GM20431 (cell line): ENCODE measurements around the gene CAPN5.

Experiments used
- in situ Hi-C: fragments of 300-500 bp; cut with MseI, MboI; formaldehyde crosslinking; loops from one replicate; pipeline ENCODE4 v1.15.0; 2020; ENCODE audit warnings: low sequenced_read_pairs; ENCODE audit not compliant: unreplicated experiment

Gene CAPN5

DNA sequence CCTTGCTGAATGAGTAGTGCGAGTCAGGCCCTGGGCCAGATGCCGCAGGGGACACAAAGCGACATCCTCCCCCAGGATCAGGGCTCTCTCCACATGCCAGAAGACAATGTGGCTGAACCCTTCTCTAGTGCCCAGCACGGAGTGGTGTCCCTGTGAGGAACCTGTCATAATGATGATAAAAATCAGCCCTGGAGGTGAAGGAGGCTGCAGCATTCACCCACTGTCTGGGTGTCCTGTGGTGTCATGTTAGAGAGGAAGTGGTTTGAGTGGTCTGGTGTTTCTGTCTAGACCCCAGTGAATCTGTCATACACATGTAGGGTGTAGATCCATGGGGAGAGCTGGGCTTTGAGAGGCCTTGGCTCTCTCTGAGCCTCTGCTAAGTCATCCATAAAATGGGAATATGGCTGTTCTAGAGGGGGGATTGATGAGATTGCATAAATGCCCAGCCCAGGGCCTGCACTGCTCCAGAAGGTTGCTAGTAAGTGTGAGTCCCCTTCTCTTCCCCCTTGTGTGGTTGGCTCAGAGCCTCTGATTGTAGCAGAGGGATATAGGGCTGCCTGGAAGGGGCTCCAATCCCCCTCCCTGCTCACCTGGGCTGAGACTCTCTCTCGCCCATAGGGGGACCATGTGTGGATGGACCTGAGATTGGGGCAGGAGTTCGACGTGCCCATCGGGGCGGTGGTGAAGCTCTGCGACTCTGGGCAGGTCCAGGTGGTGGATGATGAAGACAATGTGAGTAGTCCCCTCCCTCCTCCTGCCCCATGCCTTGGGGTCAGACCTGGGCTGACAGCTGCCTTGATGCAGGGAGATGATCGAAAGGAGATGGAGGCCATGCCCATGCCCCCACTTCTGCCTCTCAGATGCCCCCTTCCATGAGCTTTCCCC, 75.6 kb downstream of the CAPN5 start:
- in situ Hi-C loops: no loop called here

DNA sequence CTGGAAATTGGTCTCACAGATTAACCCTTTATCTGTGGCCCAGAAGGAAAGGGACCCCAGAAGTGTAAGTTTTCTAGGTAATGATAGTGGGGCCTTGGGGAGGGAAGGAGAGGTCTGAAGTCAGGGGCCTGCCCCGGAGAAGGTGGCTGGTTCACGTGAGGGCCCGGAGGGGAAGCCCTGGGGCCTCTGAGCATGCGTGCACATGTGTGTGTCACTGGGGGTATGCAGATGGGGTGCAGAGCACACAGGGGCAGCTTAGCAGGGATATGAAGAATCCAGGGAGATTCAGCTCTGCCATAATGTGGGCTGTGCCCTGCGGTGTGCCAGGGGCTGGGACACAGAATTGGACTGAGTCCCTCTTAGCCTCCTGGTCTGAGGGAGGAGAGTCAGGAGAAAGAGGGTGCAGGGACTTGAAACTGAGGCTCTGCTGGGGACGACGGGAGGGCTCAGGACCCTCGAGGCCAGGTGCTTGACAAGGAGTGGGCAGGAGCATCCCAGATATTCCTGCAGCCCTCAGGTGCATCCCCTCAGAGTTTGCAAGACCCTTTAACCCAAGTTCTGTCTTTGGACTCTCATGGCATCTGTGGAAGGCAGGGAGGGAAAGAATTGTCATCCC, 76.7 kb downstream of the CAPN5 start:
- in situ Hi-C loops: no loop called here

DNA sequence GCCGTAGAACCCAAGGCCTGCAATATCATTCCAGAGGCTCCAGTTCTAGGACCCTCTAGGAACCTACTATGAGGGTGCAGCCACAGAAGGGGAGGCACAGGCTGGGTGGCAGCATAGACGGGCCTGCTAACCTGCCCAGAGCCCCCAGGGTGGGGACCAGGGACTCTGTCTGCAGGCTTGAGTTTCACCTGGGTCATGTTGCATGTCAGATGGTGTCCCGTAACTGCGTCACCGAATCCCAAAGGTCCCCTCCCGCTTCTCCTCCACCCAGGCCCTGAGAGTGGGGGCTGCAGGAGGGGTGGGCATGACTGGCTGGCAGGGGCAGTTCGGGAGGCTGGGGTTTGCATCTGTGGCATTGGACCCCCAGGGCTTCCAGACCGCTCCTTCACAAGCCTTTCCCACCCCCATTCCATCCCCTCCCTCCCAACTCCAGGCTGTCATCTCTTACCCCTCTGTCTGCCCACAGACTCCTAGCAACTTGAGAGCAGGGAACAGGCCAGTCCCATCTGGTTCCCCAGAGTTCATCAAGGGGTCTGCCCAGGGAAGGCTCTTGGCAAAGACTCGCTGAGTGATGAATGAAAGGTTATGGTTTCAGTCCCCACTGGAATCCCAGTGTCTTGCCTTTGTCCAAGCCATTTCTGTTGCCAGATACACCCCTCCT, 77.6 kb downstream of the CAPN5 start:
- in situ Hi-C loops: no loop called here

DNA sequence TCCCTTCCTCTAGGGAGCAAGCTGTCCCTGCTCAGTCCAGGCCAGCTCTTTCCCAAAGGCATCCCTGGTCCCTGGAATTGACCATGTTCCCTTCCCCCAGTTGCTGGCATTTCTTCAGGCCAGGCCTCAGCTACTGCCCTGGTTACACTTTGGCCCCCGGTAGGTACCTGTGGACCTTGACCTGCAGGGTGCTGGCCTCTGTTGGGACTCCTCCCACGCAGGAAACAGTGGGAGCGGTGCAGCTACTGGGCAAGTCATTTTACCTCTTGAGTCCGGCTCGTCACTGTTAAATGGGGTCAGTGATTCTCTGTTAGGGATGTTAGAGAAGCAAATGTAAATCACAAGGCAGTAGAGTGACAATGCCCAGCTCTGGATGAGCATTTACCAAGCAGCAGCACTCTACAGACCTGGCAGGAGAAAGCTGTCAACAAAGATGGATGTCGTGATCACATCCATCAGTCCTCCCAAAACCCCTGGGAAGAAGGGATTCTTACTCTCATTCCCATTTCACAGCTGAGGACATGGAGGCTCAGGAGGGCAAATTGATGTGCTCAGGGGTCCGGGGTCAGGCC, 78.2 kb downstream of the CAPN5 start:
- in situ Hi-C loops: no loop called here

DNA sequence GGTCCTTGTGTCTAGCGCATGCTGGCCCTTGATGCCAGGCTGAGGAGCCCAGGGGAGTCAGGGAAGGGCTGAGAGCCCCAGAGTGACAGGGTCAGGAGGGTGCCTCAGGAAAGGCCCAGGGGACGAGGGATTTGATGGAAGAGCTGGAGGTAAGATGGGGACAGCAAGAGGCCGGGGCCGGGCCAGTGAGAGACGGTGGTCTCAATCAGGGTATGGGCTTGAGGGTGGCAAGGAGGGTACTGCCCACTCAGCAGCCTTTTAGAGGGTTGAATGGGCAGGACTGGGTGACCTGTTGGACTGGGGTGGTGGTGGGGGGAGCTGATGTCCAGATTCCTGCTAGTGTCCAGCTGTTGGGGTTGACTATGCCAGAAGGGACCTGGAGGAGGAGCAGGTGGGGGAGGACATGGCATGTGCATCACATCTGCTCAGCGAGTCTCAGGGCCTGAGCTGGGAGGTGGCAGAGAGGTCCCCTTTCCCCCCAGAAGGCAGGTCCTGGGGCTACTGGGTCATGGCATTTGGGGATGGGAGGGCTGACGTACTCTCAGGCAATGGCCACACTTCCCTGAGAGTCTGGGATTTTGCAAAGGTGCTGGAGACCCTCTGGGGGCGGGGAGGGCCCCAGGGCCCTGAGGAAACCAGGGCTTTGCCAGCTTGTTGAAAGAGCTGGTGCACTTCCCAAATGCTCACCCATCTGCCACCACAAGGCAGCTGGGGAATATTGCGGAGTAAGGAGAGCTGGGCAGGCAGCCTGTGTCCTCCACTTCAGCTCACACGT, 79.7 kb downstream of the CAPN5 start:
- in situ Hi-C loops: no loop called here

DNA sequence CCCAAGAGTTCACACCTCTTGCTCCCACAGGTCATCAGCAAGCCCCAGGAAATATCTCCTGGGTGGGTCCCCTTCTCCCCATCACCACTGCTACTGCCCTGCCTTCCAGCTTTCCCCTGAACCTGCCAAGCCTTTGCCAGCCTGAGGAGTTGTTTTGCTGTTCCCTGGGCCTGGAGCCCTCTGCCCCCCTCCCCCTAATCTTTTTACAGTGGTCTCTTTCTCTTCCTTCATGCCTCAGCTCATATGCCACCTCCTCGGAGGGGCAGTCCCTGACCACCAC, 80.2 kb downstream of the CAPN5 start:
- in situ Hi-C loops: no loop called here

DNA sequence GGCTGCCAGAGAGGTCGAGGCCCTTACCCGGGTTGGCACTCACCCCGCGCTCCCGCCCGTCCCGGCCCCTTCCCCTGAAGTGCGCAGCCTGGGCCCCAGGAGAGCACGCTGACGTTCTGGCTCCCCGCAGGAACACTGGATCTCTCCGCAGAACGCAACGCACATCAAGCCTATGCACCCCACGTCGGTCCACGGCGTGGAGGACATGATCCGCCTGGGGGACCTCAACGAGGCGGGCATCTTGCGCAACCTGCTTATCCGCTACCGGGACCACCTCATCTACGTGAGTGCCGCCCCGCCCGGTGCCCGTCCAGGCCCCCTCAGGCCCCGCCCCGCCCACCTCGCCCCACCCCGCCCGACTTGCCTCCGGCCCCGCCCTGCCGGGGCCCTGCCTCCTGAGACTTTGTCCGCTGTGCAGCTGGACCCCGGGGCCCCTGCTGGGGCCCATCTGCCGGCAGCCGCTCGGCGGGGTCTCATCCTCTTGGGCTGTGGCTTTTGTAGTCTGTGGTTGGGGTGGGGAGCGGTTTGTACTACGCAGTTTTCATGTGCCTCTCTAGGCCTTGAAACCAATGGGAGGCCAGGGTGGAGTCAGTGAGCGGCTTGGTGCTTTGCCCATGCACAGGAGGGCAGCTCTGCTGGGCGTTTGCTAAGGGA, 81.0 kb downstream of the CAPN5 start:
- in situ Hi-C loops: no loop called here

DNA sequence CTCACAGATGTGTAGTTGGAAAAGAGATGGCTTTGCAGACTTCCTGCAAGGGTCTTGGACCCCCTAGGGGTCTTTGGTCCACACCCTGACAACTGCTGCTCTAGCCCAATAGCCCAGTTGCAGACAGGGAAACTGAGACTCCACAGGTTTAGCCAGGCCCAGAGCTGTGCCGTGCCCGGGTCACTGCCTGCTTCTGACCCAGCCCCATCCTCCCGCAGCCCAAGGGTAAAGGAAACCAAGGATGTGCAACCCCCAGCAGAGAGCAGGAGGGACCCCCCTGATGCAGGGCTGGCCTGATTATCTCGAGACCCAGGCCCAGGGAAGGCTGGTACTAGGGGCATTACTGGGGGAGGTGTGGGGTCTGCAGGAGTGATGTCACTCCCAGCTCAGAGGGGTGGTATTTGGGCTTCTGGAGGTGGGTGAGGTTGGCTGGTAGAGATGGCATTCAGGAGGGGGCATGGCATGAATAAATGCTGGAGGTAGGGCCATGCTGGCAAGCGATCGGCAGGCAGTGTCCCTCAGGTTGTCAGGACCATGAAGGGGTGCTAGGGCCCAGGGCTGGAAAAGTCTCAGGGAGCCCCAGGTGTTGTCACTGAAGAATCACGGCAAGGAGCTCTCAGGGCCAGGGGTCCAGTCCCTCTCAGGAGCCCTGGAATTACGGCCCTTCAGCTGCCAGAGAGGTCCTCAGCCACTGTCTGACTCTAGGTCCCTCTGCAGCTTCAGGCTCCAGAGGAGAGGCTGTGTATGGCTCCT, 82.4 kb downstream of the CAPN5 start:
- in situ Hi-C loops: no loop called here

DNA sequence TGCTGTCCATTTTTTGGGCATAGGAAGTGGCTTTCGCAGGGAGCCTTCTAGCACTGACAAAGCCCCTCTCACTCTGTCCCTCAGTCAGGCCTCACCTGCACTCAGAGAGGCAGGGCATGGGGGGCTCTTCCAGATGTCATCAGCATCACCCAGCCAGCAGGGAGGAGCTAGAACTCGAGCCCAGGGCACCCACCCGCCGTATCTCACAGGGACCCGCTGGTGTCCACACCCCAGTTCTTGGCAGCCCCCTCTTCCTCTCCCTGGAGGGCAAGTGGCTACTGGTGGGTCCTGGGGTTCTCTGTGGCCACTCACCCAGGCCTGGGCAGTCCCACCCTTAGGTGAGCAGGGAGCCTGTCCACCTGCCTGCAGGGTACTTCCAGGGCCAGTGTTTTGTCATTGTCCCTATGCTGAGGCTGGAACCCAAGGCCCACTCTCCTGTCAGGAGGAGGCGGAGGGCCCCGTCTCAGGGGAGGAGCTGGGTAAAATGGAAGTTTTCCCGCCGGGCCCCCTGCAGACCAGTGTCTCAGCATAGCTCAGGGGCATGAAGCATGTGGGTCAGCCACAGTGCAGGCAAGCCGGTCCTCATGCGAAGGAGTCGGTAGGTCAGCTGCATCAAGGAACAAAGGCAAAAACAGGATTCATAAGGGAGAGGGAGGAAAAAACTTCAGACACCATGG, 83.1 kb downstream of the CAPN5 start:
- in situ Hi-C loops: no loop called here

DNA sequence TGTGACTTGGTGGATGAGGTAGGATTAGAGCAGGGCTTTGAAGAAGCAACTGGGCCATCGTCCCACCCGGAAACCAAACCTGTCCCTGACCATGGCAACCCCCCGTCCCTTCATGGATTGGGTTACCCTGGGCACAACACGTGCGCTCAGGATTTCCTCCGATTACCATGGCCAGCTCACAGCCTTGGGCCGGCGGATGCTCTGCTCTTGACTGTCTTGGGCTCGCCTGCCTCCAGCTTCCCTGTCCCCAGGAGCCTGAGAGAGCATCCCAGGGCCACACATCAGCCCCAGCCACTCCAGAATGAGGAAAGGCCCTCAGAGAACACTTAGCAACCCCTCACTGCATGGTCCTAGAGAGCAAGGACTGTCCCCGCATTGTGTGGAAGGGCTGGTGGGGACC, 84.1 kb downstream of the CAPN5 start:
- in situ Hi-C loops: no loop called here

DNA sequence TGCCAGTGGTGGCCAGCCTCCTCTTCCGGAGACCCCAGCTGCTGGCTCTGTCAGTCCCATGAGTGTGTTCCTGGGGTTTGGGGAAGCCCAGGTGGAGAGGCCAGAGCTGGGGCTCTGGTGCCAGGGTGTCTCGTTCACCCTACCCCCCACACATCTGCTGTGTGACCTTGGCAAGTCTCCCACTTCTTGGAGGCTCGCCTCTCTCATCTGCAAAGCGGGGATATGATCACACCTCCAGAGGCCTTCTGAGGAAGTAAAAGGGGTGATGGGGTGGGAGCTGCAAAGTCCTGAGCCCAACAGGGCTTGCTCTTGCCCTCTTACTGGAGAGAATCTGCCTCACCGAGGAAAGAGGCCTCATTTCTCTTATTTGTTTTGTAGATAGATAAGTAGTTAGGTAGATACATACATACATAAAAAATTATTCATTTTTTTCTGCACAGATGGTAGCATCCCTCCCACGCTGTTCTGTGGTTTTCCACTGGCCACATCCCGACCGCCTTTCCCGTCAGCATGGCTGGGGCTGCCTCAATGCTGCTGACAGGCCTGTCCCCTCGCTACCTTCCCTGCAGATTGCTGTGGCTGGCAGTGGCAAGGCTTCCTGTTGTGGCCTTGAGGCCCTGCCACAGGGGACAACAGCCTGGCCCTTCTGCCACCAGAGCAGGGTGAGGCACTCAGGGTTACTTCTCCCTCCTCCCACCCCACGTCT, 85.2 kb downstream of the CAPN5 start:
- in situ Hi-C loops: no loop called here

DNA sequence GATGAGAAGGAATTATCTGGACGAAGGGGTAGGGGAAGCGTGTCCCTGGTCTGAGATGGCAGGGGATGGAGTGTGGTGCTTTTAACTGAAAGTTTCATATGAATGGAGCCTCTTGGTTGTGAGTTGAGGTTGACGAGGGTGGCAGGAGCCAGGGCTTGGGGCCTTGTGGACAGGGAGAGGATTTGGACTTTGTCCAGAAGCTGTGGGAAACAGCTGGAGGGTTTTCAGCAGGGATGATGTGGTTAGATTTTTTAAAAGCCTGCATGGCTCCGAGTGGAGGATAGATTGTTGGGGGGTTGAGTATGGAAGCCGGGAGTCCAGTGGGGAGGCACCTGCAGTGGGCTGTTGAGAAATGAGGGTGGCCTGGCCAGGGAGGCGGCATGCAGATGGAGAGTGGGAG, 86.1 kb downstream of the CAPN5 start:
- in situ Hi-C loops: no loop called here

DNA sequence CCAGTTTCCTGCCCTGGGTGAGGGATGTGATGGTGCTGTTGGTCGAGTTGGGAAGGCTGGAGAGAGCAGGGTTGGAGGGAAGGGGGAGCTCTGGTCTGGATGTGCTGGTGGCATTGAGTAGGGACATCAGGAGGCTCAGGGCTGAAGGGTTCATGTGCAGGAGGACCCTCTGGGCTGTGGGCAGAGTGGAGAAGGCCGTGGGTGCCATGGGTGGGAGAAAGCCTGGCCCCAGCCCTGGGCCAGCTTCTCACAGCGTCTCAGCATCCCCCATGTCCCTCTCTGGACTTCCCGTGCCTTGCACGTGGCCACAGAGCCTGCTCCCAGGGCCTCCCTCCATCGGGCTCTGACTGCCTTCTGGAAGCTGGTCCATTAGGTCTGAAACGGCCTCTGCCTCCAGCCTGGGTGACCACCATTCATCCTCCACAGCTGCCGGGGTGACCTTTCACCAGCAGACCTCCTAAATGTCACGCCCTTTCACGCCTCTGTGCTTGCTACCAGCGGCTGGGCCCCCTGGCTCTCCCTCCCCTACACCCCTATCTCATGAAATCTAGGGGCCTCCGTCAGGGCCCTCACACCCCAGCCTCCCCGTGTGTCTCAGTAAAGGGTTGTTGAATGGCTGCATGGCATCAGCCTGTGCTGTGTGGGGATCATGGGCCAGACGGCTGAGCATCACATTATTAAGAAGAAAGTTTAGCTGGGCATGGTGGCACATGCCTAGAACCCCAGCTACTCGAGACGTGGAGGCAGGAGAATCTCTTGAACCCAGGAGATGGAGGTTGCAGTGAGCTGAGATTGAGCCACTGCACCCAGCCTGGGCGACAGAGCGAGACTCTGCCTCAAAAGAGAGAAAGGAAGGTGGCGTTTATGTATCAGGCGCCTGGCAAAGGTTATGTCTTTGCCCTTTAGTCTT, 86.8 kb downstream of the CAPN5 start:
- in situ Hi-C loops: no loop called here

DNA sequence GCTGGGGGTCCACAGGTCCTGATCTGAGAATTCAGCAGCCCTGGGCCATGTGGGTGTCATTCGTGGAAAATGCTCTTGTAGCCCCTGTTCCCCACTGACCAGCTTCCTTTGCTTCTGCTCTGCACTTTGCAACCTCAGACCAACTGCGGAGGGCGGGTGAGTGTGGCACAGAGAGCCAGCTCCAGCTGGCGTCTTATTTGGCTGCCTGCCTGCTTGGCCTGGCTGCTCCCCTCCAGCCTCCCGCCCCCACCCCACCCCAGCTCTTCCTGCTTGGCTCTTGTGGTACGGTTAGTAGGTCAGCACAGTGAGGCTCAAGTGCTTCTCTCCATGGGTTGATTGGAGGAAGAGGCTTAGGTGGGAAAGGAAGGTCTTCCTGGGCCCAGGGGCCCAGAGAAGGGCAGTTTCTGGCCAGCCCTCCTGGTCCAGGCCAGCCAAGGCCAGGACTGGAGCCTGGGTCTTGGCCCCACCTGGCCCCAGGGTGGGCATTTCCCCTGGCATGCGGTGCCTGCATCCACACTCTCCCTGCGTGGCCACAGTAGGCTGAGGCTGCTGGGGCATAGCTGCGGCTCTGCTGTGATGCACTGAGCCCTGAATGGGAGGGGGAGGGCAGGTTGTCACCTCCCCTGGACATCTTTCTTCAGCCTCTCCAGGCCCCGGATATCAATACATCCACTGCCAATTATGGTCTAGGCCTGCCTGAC, 87.8 kb downstream of the CAPN5 start:
- in situ Hi-C loops: no loop called here

DNA sequence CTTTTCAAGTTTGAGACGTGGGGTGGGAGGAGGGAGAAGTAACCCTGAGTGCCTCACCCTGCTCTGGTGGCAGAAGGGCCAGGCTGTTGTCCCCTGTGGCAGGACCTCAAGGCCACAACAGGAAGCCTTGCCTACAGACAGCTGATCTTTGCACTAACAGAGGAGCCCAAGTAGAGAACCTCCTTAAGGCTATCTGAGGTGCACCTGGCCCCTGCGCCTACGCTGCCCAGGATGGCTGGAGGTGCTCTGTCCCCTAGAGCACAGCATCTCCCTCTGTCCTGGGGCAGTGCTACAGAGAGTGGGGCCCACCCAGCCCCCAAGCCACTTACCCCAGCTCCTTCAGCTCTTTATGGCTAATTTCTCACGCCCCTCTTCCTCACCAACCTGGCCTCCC, 88.3 kb downstream of the CAPN5 start:
- in situ Hi-C loops: no loop called here

DNA sequence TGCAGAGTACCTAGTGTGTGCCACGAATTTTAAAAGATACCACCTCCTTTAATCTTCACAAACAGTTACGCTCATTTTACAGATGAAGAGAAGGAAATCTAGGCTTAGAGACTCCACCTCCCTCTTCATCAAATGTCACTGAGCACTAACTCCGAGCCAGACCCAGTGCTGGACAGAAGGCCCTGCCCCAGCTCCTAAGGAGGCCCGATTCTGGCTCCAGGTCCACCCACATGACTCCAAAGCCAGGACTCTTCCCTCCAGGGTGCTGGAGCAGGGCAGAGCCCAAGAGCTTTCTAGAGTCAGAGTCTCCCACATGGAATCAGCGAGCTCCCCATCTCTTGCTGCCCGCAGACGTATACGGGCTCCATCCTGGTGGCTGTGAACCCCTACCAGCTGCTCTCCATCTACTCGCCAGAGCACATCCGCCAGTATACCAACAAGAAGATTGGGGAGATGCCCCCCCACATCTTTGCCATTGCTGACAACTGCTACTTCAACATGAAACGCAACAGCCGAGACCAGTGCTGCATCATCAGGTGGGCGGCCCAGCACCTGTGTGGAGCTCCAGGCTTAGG, 88.9 kb downstream of the CAPN5 start:
- in situ Hi-C loops: no loop called here
